ENCODE results near the gene PTCHD4. TPM values are rescaled to one million over a fixed set of nuclear protein-coding genes. Genes with fewer than 3 reads are reported as not detected.
A peak's percentile ranks its signal among the peaks of the same experiment; 100 is the strongest.

PTCHD4 gene
- total and polyA plus RNA-seq, 2 of the 13 experiments (the other 11 are each of a cell fraction or from before 2014, with no cell fraction given): 28.4 to 32.9 TPM

DNA sequence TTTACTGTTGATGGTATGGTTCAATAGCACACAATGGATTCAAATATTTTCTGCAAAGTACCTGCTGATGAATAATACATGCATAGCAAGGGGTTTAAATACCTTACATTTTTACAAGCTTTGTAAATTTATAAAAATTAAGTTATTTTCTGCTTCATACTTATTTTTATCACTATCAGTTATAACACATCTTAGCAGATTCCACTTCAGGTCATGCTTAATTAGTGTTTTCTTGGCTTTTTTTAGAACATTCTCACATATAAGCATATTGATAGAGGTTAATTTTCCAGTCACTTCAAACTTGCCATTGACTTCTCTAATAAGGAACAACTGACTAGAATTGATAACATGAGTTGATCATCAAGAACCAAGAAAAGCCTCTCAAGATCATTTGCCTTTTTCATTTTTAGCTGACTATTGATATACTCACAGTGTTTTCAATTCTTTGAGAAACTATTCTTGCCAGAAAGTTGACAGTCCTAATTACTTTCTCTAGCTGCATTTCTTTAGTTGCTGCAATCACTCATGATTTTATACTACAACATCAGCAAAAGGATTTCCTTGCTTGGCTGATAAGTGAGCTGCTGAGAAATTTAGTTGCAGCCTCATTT lies 25.8 kb downstream of the PTCHD4 start:
- Histone ChIP-seq H4K20me1 (ENCODE audit: insufficient read depth, low read length) (peaks cover 28% of the 10 kb centered on the region), H3K27ac (ENCODE audit: extremely low read length, insufficient read depth, low read length) (no peak overlapping the region), H3K4me3 (replicated peaks in 1 of 3; ENCODE audit: insufficient read depth in 1 of 3, low read depth in 2 of 3, low read length in 3 of 3) (no peak overlapping the region), H3K27me3 (ENCODE audit: control insufficient read depth in 1 of 2, insufficient read depth in 2 of 2, low read length in 2 of 2) (no peaks in the 10 kb centered on the region), H3K4me1 (ENCODE audit: insufficient read depth, low read length) (peaks cover 19% of the 10 kb centered on the region), H2AFZ (ENCODE audit: low read length) (no peak overlapping the region), H3K9me3 (ENCODE audit: low read length) (no peaks in the 10 kb centered on the region), H3K36me3 (replicated peaks in 1 of 2; ENCODE audit: control insufficient read depth in 1 of 2, insufficient read depth in 2 of 2, low read length in 2 of 2) (peaks cover 3 to 18% of the 10 kb centered on the region in 2 experiments), H3K4me2 (ENCODE audit: low read depth, low read length) (no peak overlapping the region), H3K9ac (ENCODE audit: insufficient read depth, low read depth, low read length) (no peak overlapping the region), H3K79me2 (ENCODE audit: insufficient read depth, low read length) (peaks cover 81% of the 10 kb centered on the region)
- no peak for TF ChIP-seq SIX1 (CRISPR knock-in tag; IDR thresholded peaks at IDR 0.05; ENCODE audit: borderline replicate concordance)
- no peak for TF ChIP-seq CEBPB (IDR thresholded peaks at IDR 0.05; ENCODE audit: borderline replicate concordance, low read depth, low read length)
- no peak for TF ChIP-seq JARID2 (CRISPR knock-in tag; IDR thresholded peaks at IDR 0.05; ENCODE audit: insufficient replicate concordance)
- TF ChIP-seq SRY (CRISPR knock-in tag; IDR thresholded peaks at IDR 0.05): no peak
- no peak for TF ChIP-seq SNAPC5 (CRISPR knock-in tag; IDR thresholded peaks at IDR 0.05; ENCODE audit: borderline replicate concordance)
- no peak for TF ChIP-seq ZFYVE20 (CRISPR knock-in tag; IDR thresholded peaks at IDR 0.05; ENCODE audit: borderline replicate concordance, low read depth)
- no peak for TF ChIP-seq SMAD9 (CRISPR knock-in tag; IDR thresholded peaks at IDR 0.05)
- no peak for TF ChIP-seq ZKSCAN8 (CRISPR knock-in tag; IDR thresholded peaks at IDR 0.05; ENCODE audit: borderline replicate concordance)
- TF ChIP-seq ZNF510 (CRISPR knock-in tag; IDR thresholded peaks at IDR 0.05; ENCODE audit: low read depth): peak; percentile 97; the same call in 1 of the 2 replicates
- 0 out of 2 replicates have a peak, but pooled peaks have one; percentile 60 for TF ChIP-seq ZNF549 (CRISPR knock-in tag; IDR thresholded peaks at IDR 0.05)
- TF ChIP-seq MAFK (conservative IDR thresholded peaks at IDR 0.05 in 1 of 2, IDR thresholded peaks at IDR 0.05 in 1 of 2; ENCODE audit: low read length in 2 of 2): peak; percentile 53 to 66; a peak in 3 of 4 replicates
- TF ChIP-seq MAFF (IDR thresholded peaks at IDR 0.05; ENCODE audit: low read depth, low read length): peak; percentile 61
- no peak for TF ChIP-seq ZNF589 (CRISPR knock-in tag; conservative IDR thresholded peaks at IDR 0.05)
- FAIRE-seq (no peak), ATAC-seq (no peak), DNase-seq (ENCODE audit: low spot score) (no peak)
- POLR2A ChIA-PET: no interaction called here
- in situ Hi-C loops (cut with HindIII; ENCODE audit: extremely low pct_ligation_motif_present, low pct_unique_long_range_greater_than_20kb): no loop called here
- intact Hi-C loops (cut with micrococcal nuclease; ENCODE audit: unreplicated experiment): loop anchor here (5.0 to 10.0 kb wide), 2 partner anchors 257 to 390 kb away; no protein-coding TSS in a partner anchor
- CTCF ChIA-PET (ENCODE audit: low intra/inter-chr PET ratio, low total read pairs): no interaction called here
- BruUV-seq (replicated peaks): no TSS peak

Data from HepG2 (cell line).